Amniotic stem cell (primary cell): ENCODE measurements around the gene ATP2C2.

Experiments used
- DNase-seq: peaks from one replicate; lab custom pipeline; 2025; lab: John Stamatoyannopoulos, UW

Gene ATP2C2

DNA sequence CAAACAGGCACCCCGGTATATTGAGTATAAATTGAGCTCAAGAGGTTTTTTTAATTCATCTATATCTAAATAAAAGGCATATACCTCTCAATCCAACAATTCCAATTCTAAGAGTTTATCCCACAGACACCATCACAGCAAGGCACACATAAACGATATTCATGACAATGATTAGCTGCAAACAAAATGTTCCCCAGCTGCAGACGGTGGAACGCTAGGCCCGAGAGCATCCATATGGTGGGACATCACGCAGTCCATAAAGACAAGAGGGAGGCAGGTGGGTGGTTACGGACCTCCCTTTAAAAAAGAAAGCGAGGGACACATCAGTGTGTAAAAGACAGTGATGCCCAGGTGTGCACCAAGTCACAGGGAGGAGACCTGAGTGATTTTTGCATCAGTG lies 108.1 kb downstream of the ATP2C2 start:
- no peak for DNase-seq

- DNase-seq = no peak
Measured at GRCh38 chr16:84477661-84478060, 109.3 kb downstream of the ATP2C2 start.

DNA sequence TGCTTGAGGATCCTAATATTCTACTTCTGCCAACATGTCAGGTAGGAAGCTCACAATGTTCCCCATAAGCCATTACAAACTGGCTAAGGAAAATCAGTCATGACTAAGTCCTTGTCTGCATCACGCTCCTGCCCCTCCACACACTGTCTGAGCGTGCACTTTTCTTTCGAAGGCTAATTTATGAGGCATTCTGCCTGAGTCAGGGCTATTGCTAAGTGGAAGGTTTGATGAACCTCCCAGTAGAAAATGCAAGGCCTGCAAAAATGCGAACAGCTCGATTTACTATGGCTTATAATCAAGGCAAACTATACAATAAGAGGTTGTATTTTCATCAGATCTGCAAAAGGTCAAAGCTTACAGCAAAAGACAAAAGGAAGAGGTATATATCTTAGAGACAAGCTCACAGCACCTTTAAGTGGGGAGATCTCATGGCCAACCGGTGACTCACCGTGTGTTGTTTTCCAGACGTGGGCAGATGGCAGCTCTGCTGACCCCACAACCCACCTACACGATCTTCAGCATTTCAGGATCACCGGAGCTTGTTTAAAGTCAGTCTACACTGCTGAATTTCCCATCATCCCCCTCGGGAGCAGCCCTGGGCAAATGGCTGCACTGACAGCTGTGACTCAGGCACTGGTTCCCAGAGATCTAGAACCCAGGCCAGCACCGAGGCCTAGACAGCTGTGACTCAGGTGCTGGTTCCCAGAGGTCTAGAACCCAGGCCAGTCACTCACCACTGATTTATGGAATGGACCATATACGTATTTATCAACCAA lies 110.0 kb downstream of the ATP2C2 start:
- peak; percentile 38 for DNase-seq

- no peak for DNase-seq
Measured at GRCh38 chr16:84479716-84480450, 111.5 kb downstream of the ATP2C2 start.

DNA sequence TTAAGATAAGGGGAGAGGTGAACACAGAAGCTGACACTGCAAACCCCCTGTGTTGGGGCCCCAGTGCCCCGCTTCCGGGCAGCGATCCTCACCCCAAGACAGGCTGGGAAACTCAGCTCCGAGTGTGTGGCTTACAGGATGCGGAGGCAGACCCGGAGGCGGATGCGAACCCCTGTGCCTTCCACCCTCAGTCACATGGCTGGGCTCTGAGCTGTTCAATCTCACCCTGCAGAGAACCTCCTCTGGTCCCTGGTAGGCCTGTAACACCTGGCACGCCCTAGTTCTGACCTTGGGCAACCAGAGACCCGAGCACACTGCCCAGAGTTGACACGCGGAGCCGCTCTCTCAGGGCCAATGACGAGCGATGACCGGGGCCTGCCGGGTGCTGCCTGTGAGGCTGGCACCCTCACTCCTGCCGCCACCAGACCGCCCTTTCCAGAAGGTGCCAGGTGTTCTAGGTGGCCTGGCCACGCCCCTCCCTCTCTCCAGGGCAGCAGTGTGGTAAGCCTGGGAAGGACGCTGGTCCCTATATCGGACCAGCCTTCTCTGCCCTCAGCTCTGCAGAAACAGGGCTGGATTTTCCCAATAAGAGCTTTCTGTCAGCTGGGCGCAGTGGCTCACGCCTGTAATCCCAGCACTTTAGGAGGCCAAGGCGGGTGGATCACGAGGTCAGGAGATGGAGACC lies 112.9 kb downstream of the ATP2C2 start:
- DNase-seq = no peak

GRCh38 chr16:84482001-84482891 lies 113.9 kb downstream of the ATP2C2 start:
- no peak for DNase-seq

- no peak for DNase-seq
Measured at GRCh38 chr16:84482951-84483881, 114.9 kb downstream of the ATP2C2 start.

GRCh38 chr16:84483882-84484565 lies 115.7 kb downstream of the ATP2C2 start:
- DNase-seq = no peak

DNA sequence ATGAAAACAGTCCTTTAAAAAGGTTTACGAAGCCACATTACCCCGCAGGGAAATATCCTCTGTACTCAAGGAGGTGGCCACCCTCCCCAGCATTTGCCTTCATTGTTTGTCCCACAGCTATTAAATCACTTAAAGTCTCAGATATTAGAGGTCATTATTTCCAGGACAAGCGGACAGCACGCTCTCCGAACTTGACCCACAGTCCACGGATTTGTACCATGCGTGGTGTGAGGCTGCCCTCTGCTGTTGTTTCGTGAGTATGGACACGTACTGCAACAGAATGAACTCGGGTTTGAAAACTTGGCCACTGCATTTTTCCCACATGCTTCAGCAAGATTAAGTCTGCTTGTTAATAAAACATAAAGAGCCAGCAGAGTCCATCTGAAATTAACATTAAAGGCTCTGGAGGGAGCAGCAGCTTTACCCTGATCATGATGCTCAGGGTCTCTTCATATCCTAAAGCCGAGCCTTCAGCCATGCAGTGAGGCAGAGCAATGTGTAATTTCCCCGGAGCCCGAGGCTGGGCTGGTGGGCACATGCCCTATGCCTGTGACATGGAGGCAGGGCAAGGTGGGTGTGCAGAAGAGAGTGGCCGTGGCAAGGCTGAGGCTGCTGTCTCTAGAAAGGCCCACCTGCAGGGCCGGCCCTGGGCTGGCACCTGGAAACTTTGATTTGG lies 116.4 kb downstream of the ATP2C2 start:
- DNase-seq = no peak

DNA sequence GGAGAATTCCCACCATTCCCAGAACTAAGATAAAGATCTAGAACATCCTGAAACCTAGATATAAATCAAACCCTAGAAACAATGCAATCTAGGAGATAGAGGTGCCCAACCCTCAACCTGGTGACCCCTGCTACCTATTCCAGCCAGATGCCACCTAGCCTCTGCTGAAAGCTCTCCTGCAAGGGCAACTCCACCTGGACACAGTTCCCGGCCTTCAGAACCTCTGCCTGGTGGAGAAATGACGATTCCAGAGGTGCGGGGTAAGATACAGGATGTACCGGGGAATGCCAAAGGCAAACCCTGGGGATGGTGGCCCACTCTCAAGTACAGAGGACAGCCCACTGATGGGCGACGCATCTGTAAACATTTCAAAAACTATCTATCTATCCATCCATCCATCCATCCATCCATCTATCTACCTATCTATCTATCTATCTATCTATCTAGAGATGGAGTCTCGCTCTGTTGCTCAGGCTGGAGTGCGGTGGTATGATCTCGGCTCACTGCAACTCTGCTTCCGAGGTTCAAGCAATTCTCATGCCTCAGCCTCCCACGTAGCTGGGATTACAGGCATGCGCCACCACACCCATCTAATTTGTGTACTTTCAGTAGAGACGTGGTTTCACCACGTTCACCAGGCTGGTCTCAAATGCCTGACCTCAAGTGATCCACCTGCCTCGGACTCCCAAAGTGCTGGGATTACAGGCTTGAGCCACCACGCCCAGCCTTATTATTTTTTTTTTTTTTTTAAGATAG lies 117.1 kb downstream of the ATP2C2 start:
- no peak for DNase-seq

DNA sequence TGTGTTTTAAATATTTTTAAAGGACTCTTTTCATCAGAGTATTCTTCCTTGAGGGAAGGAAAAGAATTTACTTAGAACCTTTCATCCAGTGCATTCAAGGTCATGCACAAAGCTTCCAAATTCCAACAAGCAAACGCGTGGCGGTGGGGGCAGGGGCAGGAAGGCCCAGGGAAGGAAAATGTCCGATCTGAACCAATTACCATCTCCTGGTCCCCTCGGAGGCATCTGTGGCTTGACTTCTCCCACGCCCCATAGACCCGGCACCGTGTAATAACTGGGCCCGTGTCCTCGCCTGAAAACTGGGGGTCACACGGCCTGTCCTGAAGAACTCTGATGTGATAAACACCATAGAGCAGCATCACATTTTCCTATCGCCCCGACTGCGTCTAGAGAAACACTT lies 117.8 kb downstream of the ATP2C2 start:
- DNase-seq = no peak

GRCh38 chr16:84486551-84487235 lies 118.4 kb downstream of the ATP2C2 start:
- no peak for DNase-seq

DNA sequence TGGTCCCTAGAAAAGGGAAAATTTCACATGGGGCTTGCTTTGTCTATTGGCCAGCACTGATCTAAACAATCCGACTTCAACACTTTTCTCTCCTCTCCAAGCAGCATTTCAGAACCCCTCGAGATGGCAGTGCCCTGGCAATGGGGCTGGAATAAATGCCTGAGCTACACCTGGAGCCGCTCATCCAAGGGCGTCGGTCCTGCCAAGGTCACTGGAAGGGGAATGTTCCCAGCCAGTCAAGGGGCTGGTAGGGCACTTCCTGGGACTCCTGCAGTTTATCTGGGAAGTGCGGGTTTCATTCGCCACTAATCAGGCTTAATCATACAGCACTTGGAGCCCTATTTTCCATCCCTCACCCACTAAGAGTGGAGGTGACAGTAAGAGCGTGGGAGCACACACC lies 119.0 kb downstream of the ATP2C2 start:
- DNase-seq = no peak

DNA sequence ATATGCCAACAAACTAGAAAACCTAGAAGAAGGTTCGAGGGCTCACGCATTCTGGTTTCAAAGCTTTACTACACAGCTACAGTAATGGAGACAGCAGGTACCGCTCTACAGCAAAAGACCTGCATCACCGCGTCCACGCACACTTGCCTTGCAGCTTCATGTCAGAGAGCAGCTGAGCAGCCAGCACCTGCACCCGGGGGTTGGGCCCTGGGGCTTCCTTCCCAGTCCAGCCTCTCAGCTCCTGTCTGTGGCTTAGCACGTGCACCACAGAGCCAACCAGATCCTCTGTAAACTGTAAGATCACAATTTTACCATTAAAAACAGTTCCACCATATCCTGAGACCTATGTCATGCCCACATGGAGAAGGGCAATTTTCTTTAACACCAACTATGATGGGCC lies 120.8 kb downstream of the ATP2C2 start:
- DNase-seq = no peak

GRCh38 chr16:84495506-84495905 lies 127.2 kb downstream of the ATP2C2 start:
- no peak for DNase-seq

DNA sequence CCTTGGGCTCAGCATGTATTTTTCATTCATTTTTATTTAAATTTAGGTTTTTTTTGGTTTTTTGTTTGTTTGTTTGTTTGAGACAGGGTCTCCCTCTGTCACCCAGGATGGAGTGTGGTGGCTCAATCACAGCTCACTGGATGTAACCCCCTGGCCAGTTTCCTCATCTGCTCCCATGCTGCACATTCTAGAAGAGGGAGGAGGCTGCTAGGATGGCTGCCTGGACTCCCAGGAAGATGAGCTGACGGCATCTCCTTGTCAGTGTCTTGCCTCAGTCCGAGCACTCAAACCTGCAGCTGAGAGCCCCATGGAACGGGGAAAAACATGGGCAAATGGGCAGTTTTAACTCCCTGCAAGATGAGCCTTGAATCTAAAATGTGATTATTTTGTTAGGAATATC lies 128.7 kb downstream of the ATP2C2 start:
- no peak for DNase-seq

DNA sequence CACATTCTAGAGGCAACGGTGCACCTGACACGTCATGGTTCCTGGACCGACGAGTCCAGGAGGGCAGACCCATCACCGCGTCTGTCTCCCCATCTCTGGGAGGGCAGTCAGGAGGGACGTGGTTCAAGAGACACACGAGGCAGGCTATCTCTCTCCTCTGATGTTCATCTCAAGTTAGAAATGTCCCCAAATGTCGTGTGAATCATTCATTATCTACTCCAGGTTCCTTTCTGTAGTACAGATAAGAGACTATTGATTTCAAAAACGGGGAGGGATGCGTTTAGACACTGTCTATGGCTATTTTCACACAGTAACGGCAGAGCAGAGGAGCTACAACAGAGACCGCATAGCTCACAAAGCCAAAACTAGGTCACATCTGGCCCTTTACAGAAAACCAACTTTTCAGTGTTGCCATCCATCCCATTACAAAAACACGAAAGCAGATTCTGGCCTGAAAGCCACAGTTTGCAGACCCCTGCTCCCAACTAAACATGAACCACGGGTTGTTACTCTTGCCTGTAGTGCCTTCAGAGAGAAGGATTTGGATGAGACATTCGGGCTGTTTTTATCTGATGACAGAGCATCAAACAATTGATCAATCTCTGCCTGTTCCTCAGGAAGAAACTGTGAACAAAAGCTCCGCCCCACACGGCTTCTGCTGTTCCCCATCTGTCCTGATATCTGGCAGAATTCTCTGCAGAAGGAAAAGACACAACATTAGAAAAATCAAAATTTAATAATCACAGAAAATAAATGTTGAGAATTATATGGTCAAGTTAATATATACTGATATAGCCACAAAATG lies 129.3 kb downstream of the ATP2C2 start:
- no peak for DNase-seq
